Endothelial cell (in vitro differentiated cells): ENCODE measurements around the gene B3GNT9. TPM values are rescaled to one million over a fixed set of nuclear protein-coding genes. Genes with fewer than 3 reads are reported as not detected.

Experiments used
- DNase-seq: peaks from one replicate; pipeline ENCODE4 v3.0.0; 2021; ENCODE audit warnings: low spot score
- H3K27ac Mint-ChIP-seq: one replicate; pipeline ENCODE4 v1.8.0; 2021; ENCODE audit warnings: mixed read lengths, inconsistent platforms; ENCODE audit not compliant: unreplicated experiment
- H3K27me3 Mint-ChIP-seq: one replicate; pipeline ENCODE4 v1.8.0; 2021; ENCODE audit warnings: mild to moderate bottlenecking, moderate library complexity, mixed read lengths, inconsistent platforms; ENCODE audit not compliant: unreplicated experiment
- H3K36me3 Mint-ChIP-seq: one replicate; pipeline ENCODE4 v1.8.0; 2021; ENCODE audit warnings: mild to moderate bottlenecking, low read depth, mixed read lengths, inconsistent platforms; ENCODE audit not compliant: unreplicated experiment
- H3K4me1 Mint-ChIP-seq: one replicate; pipeline ENCODE4 v1.8.0; 2021; ENCODE audit warnings: mild to moderate bottlenecking, mixed read lengths, inconsistent platforms; ENCODE audit not compliant: unreplicated experiment
- H3K4me3 Mint-ChIP-seq: one replicate; pipeline ENCODE4 v1.8.0; 2021; ENCODE audit warnings: mild to moderate bottlenecking, mixed read lengths, inconsistent platforms; ENCODE audit not compliant: unreplicated experiment
- H3K9me3 Mint-ChIP-seq: one replicate; pipeline ENCODE4 v1.8.0; 2021; ENCODE audit warnings: mixed read lengths, inconsistent platforms; ENCODE audit not compliant: unreplicated experiment
- CTCF ChIP-seq: fragments of 200-600 bp; sonication (generic); IDR thresholded peaks from one replicate; pipeline ENCODE4 v1.5.0; 2021; ENCODE audit warnings: antibody characterized with exemption; ENCODE audit not compliant: unreplicated experiment
- long read RNA-seq: library from polyadenylated mRNA; unstranded; transcript quantifications from one replicate; pipeline ENCODE4 v2.0.0, GENCODE V29; 2020; ENCODE audit not compliant: unreplicated experiment
- total RNA-seq: library from RNA; stranded (reverse); fragmentation: NEBNext Ultra II Directional; extraction: Animal tissue kit (Norgen Biotek cat#: 25700); gene quantifications from one replicate; pipeline ENCODE4 v1.2.1, GENCODE V29; 2021; ENCODE audit not compliant: unreplicated experiment

B3GNT9 gene
- total RNA-seq, result 1.5 TPM
- long read RNA-seq, partial matches to known transcripts, result 0 of 3 reads
- long read RNA-seq, other reads (novel, unspliced or antisense), result 2 of 3 reads

GRCh38 chr16:67150833-67151396 lies at the start of gene B3GNT9:
Gene B3GNT9 (minus strand): TSS chr16:67150998. CDS start chr16:67150485, 513 bp downstream.
- Mint-ChIP-seq H3K36me3 (peaks cover 5% of the 10 kb centered on the region), H3K4me1 (no peaks in the 10 kb centered on the region), H3K9me3 (no peaks in the 10 kb centered on the region), H3K4me3 (peak within 1 kb of the TSS; percentile 47), H3K27ac (no peak within 1 kb of the TSS), H3K27me3 (peaks cover 39% of the 10 kb centered on the region)
- DNase-seq, result no peak
- no peak for TF ChIP-seq CTCF

GRCh38 chr16:67200491-67200890 lies 49.7 kb upstream of the B3GNT9 start:
- H3K27ac Mint-ChIP-seq, result no peak overlapping the region
- H3K27me3 Mint-ChIP-seq, result peaks cover 19% of the 10 kb centered on the region
- peaks cover 15% of the 10 kb centered on the region for H3K36me3 Mint-ChIP-seq
- H3K4me3 Mint-ChIP-seq, result no peak overlapping the region
- no peaks in the 10 kb centered on the region for H3K9me3 Mint-ChIP-seq
- no peak for DNase-seq
- H3K4me1 Mint-ChIP-seq, result peaks cover 26% of the 10 kb centered on the region
- no peak for TF ChIP-seq CTCF

GRCh38 chr16:67199808-67200198 lies 49.0 kb upstream of the B3GNT9 start:
- H3K27ac Mint-ChIP-seq, result peak overlapping the region; percentile 52
- H3K4me3 Mint-ChIP-seq, result peak overlapping the region; percentile 82
- H3K4me1 Mint-ChIP-seq, result peaks cover 33% of the 10 kb centered on the region
- peaks cover 22% of the 10 kb centered on the region for H3K36me3 Mint-ChIP-seq
- H3K27me3 Mint-ChIP-seq, result peaks cover 21% of the 10 kb centered on the region
- no peak for TF ChIP-seq CTCF
- peak; percentile 60 for DNase-seq
- H3K9me3 Mint-ChIP-seq, result no peaks in the 10 kb centered on the region

- DNase-seq, result peak; percentile 71
- peak within 1 kb of the TSS; percentile 24 for H3K27ac Mint-ChIP-seq
- TF ChIP-seq CTCF, result peak; percentile 66
- peak within 1 kb of the TSS; percentile 82 for H3K4me3 Mint-ChIP-seq
- peaks cover 19% of the 10 kb centered on the region for H3K27me3 Mint-ChIP-seq
- peaks cover 25% of the 10 kb centered on the region for H3K36me3 Mint-ChIP-seq
- H3K9me3 Mint-ChIP-seq, result no peaks in the 10 kb centered on the region
- peaks cover 37% of the 10 kb centered on the region for H3K4me1 Mint-ChIP-seq
These were observed 48.4 kb upstream of the B3GNT9 start, which contains the start of gene ELMO3 for GRCh38 chr16:67199011-67199807. Gene ELMO3 (plus strand): TSS chr16:67199131. CDS start chr16:67199327, 196 bp downstream.
